HepG2 (cell line): Measurements from ENCODE around the gene SLC7A10.

Experiments used
- EZH2 ChIP-seq: conservative IDR thresholded peaks from 2 replicates; pipeline ENCODE4 v1.6.1; 2012; ENCODE audit warnings: mild to moderate bottlenecking, low read depth, low read length, moderate library complexity
- IRF2 ChIP-seq: IDR thresholded peaks from 2 replicates; pipeline ENCODE4 v1.6.1; 2018; ENCODE audit warnings: missing genetic modification reagents, missing compliant biosample characterization
- JUND ChIP-seq: sonication (generic); formaldehyde crosslinking; IDR thresholded peaks from 2 replicates; pipeline ENCODE4 v1.8.0; 2022; ENCODE audit warnings: mild to moderate bottlenecking, missing genetic modification reagents
- PAX8 ChIP-seq: sonication (generic); formaldehyde crosslinking; IDR thresholded peaks from 2 replicates; pipeline ENCODE4 v1.8.0; 2022; ENCODE audit warnings: mild to moderate bottlenecking, missing genetic modification reagents, borderline replicate concordance
- SRSF9 ChIP-seq: fragments of 200-400 bp; formaldehyde crosslinking; IDR thresholded peaks from 2 replicates; pipeline ENCODE4 v1.6.1; 2018; ENCODE audit warnings: borderline replicate concordance, mild to moderate bottlenecking, low read depth, low read length; ENCODE audit not compliant: insufficient read depth, poor library complexity, severe bottlenecking
- YY1 ChIP-seq: IDR thresholded peaks from 2 replicates; pipeline ENCODE4 v1.6.1; 2011; ENCODE audit warnings: low read length, low read depth, moderate library complexity, mild to moderate bottlenecking; ENCODE audit not compliant: insufficient read depth, insufficient replicate concordance
- ZFYVE20 ChIP-seq: sonication (generic); formaldehyde crosslinking; IDR thresholded peaks from 2 replicates; pipeline ENCODE4 v1.8.0; 2023; ENCODE audit warnings: low read depth, mild to moderate bottlenecking, moderate library complexity, missing genetic modification reagents, borderline replicate concordance
- TF ChIP-seq, protein P1 (sequence below): sonication (generic); formaldehyde crosslinking; IDR thresholded peaks from 2 replicates; pipeline ENCODE4 v1.5.0; 2020; ENCODE audit warnings: mild to moderate bottlenecking, missing genetic modification reagents, moderate library complexity
- TF ChIP-seq, protein P2 (sequence below): sonication (generic); formaldehyde crosslinking; IDR thresholded peaks from 2 replicates; pipeline ENCODE4 v1.4.0; 2020; ENCODE audit warnings: mild to moderate bottlenecking, missing genetic modification reagents
- TF ChIP-seq, protein P3 (sequence below): sonication (generic); formaldehyde crosslinking; IDR thresholded peaks from 2 replicates; pipeline ENCODE4 v1.9.0; 2021; ENCODE audit warnings: missing genetic modification reagents, borderline replicate concordance

GRCh38 chr19:33234736-33235135 is 9.1 kb upstream of the SLC7A10 start:
- TF ChIP-seq ZFYVE20 (CRISPR knock-in tag) = no peak
- TF ChIP-seq, protein P1, sequence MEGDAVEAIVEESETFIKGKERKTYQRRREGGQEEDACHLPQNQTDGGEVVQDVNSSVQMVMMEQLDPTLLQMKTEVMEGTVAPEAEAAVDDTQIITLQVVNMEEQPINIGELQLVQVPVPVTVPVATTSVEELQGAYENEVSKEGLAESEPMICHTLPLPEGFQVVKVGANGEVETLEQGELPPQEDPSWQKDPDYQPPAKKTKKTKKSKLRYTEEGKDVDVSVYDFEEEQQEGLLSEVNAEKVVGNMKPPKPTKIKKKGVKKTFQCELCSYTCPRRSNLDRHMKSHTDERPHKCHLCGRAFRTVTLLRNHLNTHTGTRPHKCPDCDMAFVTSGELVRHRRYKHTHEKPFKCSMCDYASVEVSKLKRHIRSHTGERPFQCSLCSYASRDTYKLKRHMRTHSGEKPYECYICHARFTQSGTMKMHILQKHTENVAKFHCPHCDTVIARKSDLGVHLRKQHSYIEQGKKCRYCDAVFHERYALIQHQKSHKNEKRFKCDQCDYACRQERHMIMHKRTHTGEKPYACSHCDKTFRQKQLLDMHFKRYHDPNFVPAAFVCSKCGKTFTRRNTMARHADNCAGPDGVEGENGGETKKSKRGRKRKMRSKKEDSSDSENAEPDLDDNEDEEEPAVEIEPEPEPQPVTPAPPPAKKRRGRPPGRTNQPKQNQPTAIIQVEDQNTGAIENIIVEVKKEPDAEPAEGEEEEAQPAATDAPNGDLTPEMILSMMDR (CRISPR knock-in tag) = no peak
- TF ChIP-seq IRF2 (CRISPR knock-in tag) = no peak
- TF ChIP-seq PAX8 (CRISPR knock-in tag) = no peak
- TF ChIP-seq EZH2 = no peak
- no peak for TF ChIP-seq JUND (CRISPR knock-in tag)
- TF ChIP-seq, protein P2, sequence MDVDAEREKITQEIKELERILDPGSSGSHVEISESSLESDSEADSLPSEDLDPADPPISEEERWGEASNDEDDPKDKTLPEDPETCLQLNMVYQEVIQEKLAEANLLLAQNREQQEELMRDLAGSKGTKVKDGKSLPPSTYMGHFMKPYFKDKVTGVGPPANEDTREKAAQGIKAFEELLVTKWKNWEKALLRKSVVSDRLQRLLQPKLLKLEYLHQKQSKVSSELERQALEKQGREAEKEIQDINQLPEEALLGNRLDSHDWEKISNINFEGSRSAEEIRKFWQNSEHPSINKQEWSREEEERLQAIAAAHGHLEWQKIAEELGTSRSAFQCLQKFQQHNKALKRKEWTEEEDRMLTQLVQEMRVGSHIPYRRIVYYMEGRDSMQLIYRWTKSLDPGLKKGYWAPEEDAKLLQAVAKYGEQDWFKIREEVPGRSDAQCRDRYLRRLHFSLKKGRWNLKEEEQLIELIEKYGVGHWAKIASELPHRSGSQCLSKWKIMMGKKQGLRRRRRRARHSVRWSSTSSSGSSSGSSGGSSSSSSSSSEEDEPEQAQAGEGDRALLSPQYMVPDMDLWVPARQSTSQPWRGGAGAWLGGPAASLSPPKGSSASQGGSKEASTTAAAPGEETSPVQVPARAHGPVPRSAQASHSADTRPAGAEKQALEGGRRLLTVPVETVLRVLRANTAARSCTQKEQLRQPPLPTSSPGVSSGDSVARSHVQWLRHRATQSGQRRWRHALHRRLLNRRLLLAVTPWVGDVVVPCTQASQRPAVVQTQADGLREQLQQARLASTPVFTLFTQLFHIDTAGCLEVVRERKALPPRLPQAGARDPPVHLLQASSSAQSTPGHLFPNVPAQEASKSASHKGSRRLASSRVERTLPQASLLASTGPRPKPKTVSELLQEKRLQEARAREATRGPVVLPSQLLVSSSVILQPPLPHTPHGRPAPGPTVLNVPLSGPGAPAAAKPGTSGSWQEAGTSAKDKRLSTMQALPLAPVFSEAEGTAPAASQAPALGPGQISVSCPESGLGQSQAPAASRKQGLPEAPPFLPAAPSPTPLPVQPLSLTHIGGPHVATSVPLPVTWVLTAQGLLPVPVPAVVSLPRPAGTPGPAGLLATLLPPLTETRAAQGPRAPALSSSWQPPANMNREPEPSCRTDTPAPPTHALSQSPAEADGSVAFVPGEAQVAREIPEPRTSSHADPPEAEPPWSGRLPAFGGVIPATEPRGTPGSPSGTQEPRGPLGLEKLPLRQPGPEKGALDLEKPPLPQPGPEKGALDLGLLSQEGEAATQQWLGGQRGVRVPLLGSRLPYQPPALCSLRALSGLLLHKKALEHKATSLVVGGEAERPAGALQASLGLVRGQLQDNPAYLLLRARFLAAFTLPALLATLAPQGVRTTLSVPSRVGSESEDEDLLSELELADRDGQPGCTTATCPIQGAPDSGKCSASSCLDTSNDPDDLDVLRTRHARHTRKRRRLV (CRISPR knock-in tag) = no peak
- TF ChIP-seq SRSF9 = no peak
- TF ChIP-seq, protein P3, sequence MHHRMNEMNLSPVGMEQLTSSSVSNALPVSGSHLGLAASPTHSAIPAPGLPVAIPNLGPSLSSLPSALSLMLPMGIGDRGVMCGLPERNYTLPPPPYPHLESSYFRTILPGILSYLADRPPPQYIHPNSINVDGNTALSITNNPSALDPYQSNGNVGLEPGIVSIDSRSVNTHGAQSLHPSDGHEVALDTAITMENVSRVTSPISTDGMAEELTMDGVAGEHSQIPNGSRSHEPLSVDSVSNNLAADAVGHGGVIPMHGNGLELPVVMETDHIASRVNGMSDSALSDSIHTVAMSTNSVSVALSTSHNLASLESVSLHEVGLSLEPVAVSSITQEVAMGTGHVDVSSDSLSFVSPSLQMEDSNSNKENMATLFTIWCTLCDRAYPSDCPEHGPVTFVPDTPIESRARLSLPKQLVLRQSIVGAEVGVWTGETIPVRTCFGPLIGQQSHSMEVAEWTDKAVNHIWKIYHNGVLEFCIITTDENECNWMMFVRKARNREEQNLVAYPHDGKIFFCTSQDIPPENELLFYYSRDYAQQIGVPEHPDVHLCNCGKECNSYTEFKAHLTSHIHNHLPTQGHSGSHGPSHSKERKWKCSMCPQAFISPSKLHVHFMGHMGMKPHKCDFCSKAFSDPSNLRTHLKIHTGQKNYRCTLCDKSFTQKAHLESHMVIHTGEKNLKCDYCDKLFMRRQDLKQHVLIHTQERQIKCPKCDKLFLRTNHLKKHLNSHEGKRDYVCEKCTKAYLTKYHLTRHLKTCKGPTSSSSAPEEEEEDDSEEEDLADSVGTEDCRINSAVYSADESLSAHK (CRISPR knock-in tag) = no peak
- TF ChIP-seq YY1 = no peak
